Mammary epithelial cell (primary cell): ENCODE results near the gene GALNTL6.

Experiments used
- CTCF ChIP-seq, 2 donors: IDR thresholded peaks in 1 of 2; conservative IDR thresholded peaks in 1 of 2; 2 replicates each; pipeline ENCODE4 v1.5.1; 2011 to 2012; ENCODE audit warnings: inconsistent platforms in 2 of 2, low read length in 2 of 2, mild to moderate bottlenecking in 2 of 2, control low read depth in 1 of 2, low read depth in 1 of 2; ENCODE audit not compliant: insufficient read depth in 1 of 2; ENCODE audit errors: extremely low read depth in 1 of 2
- EZH2 ChIP-seq: IDR thresholded peaks from 2 replicates; pipeline ENCODE4 v1.6.1; 2012; ENCODE audit warnings: low read length, inconsistent platforms, borderline replicate concordance

- TF ChIP-seq CTCF (conservative IDR thresholded peaks at IDR 0.05 in 1 of 2, IDR thresholded peaks at IDR 0.05 in 1 of 2; ENCODE audit: extremely low read depth in 1 of 2, insufficient read depth in 1 of 2, low read depth in 1 of 2, low read length in 2 of 2) (no peak), EZH2 (no peak)
Measured at GRCh38 chr4:172950990-172951389, 1137.8 kb downstream of the GALNTL6 start.
